Body of pancreas (tissue), 4 donors: Measurements from ENCODE around the gene ZNF276.

Experiments used
- POLR2A ChIP-seq, 3 donors: fragments of 450-650 bp; IDR thresholded peaks; one replicate each; pipeline ENCODE4 v1.6.1; 2016; ENCODE audit warnings: antibody characterized with exemption in 3 of 3, mild to moderate bottlenecking in 2 of 3
- TF ChIP-seq, protein P1 (sequence below), 7 experiments: fragments of 450-650 bp in 4 of 7; fragments of 200-600 bp in 3 of 7; sonication (generic) in 3 of 7; IDR thresholded peaks; one replicate each; pipeline ENCODE4 v1.5.1; 2016 to 2019; ENCODE audit warnings: antibody characterized with exemption in 7 of 7

GRCh38 chr16:89733322-89733721, 12.0 kb downstream of the ZNF276 start:
- TF ChIP-seq, protein P1, sequence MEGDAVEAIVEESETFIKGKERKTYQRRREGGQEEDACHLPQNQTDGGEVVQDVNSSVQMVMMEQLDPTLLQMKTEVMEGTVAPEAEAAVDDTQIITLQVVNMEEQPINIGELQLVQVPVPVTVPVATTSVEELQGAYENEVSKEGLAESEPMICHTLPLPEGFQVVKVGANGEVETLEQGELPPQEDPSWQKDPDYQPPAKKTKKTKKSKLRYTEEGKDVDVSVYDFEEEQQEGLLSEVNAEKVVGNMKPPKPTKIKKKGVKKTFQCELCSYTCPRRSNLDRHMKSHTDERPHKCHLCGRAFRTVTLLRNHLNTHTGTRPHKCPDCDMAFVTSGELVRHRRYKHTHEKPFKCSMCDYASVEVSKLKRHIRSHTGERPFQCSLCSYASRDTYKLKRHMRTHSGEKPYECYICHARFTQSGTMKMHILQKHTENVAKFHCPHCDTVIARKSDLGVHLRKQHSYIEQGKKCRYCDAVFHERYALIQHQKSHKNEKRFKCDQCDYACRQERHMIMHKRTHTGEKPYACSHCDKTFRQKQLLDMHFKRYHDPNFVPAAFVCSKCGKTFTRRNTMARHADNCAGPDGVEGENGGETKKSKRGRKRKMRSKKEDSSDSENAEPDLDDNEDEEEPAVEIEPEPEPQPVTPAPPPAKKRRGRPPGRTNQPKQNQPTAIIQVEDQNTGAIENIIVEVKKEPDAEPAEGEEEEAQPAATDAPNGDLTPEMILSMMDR (IDR thresholded peaks at IDR 0.05): no peak
- TF ChIP-seq POLR2A (IDR thresholded peaks at IDR 0.05): no peak
